ENCODE measurements around the gene GRAMD1B. TPM values are rescaled to one million over a fixed set of nuclear protein-coding genes. Genes with fewer than 3 reads are reported as not detected.

GRAMD1B gene
- total RNA-seq, 6 donors from 2014 or later: 5.8 to 132 (median 10.1) TPM

- DNase-seq (no peak), ATAC-seq (ENCODE audit: low FRiP score in 2 of 2) (no peak)
- no peak for TF ChIP-seq EP300 (IDR thresholded peaks at IDR 0.05)
- TF ChIP-seq POLR2AphosphoS5 (IDR thresholded peaks at IDR 0.05): no peak
- no peak for TF ChIP-seq POLR2A (IDR thresholded peaks at IDR 0.05)
- no peak for TF ChIP-seq CTCF (IDR thresholded peaks at IDR 0.05)
- Histone ChIP-seq H3K27me3 (no peaks in the 10 kb centered on the region), H3K4me1 (no peaks in the 10 kb centered on the region), H3K27ac (no peak overlapping the region), H3K9me3 (no peaks in the 10 kb centered on the region), H3K4me3 (no peak overlapping the region), H3K36me3 (peaks cover 0 to 13% (median 1%) of the 10 kb centered on the region in 4 donors)
- 86 to 92% methylated on average over 9 of the region's 9 CpGs for WGBS, 2 donors
Observed at GRCh38 chr11:123608371-123608770, 178.3 kb downstream of the GRAMD1B start.

GRCh38 chr11:123608945-123609344 lies 178.9 kb downstream of the GRAMD1B start:
- no peaks in the 10 kb centered on the region for H3K4me1 ChIP-seq
- ATAC-seq (ENCODE audit: low FRiP score in 2 of 2) (no peak), DNase-seq (no peak)
- TF ChIP-seq POLR2A (IDR thresholded peaks at IDR 0.05) (no peak), EP300 (IDR thresholded peaks at IDR 0.05) (no peak), CTCF (IDR thresholded peaks at IDR 0.05) (no peak), POLR2AphosphoS5 (IDR thresholded peaks at IDR 0.05) (no peak)
- H3K9me3 ChIP-seq: no peaks in the 10 kb centered on the region
- H3K4me3 ChIP-seq: no peak overlapping the region
- no peaks in the 10 kb centered on the region for H3K27me3 ChIP-seq
- H3K27ac ChIP-seq: no peak overlapping the region
- 91 to 96% methylated on average over 7 to 8 of the region's 8 CpGs for WGBS, 2 donors
- H3K36me3 ChIP-seq: peaks cover 0 to 13% (median 1%) of the 10 kb centered on the region in 4 donors

GRCh38 chr11:123611698-123612097 lies 181.6 kb downstream of the GRAMD1B start:
- no peak for DNase-seq
- H3K4me3 ChIP-seq: no peak overlapping the region
- peaks cover 0 to 13% (median 0%) of the 10 kb centered on the region in 4 donors for H3K36me3 ChIP-seq
- H3K9me3 ChIP-seq: no peaks in the 10 kb centered on the region
- no peaks in the 10 kb centered on the region for H3K4me1 ChIP-seq
- no peak for ATAC-seq (ENCODE audit: low FRiP score in 2 of 2)
- 87 to 92% methylated on average over 4 of the region's 4 CpGs for WGBS, 2 donors
- no peaks in the 10 kb centered on the region for H3K27me3 ChIP-seq
- no peak for TF ChIP-seq EP300 (IDR thresholded peaks at IDR 0.05)
- TF ChIP-seq POLR2AphosphoS5 (IDR thresholded peaks at IDR 0.05): no peak
- TF ChIP-seq CTCF (IDR thresholded peaks at IDR 0.05): no peak
- no peak for TF ChIP-seq POLR2A (IDR thresholded peaks at IDR 0.05)
- H3K27ac ChIP-seq: no peak overlapping the region

GRCh38 chr11:123616505-123617198 lies 186.6 kb downstream of the GRAMD1B start:
- no peaks in the 10 kb centered on the region for H3K27me3 ChIP-seq
- TF ChIP-seq POLR2AphosphoS5 (IDR thresholded peaks at IDR 0.05) (no peak), EP300 (IDR thresholded peaks at IDR 0.05) (no peak), POLR2A (IDR thresholded peaks at IDR 0.05) (no peak), CTCF (IDR thresholded peaks at IDR 0.05) (no peak)
- no peaks in the 10 kb centered on the region for H3K36me3 ChIP-seq
- no peak overlapping the region for H3K4me3 ChIP-seq
- ATAC-seq (ENCODE audit: low FRiP score in 2 of 2): peak; percentile 25 to 62
- H3K4me1 ChIP-seq: no peaks in the 10 kb centered on the region
- no peaks in the 10 kb centered on the region for H3K9me3 ChIP-seq
- no peak overlapping the region for H3K27ac ChIP-seq
- peak in 1 of 2 donors; percentile 40 for DNase-seq
- 83 to 86% methylated on average over 11 of the region's 11 CpGs for WGBS, 2 donors

GRCh38 chr11:123622576-123622975 lies 192.5 kb downstream of the GRAMD1B start:
- H3K4me1 ChIP-seq: no peaks in the 10 kb centered on the region
- H3K27me3 ChIP-seq: no peaks in the 10 kb centered on the region
- peak in 1 of 2 donors; percentile 53 for DNase-seq
- TF ChIP-seq POLR2A (IDR thresholded peaks at IDR 0.05): no peak
- TF ChIP-seq CTCF (IDR thresholded peaks at IDR 0.05): no peak
- TF ChIP-seq EP300 (IDR thresholded peaks at IDR 0.05): no peak
- no peak for TF ChIP-seq POLR2AphosphoS5 (IDR thresholded peaks at IDR 0.05)
- H3K36me3 ChIP-seq: no peaks in the 10 kb centered on the region
- no peaks in the 10 kb centered on the region for H3K9me3 ChIP-seq
- WGBS, 2 donors: 92 to 95% methylated on average over 9 of the region's 9 CpGs
- H3K27ac ChIP-seq: no peak overlapping the region
- no peak overlapping the region for H3K4me3 ChIP-seq
- ATAC-seq (ENCODE audit: low FRiP score in 2 of 2): no peak
